GM10248 (cell line): ENCODE data around the gene TAS1R2.

Experiments
- CTCF ChIA-PET: fragments of 300-600 bp; sonication (Branson Sonifier 250); formaldehyde crosslinking; extraction: SDS; loops from one replicate; lab custom pipeline; 2021; ENCODE audit warnings: antibody characterized with exemption; lab: Yijun Ruan, JAX
- POLR2A ChIA-PET: fragments of 350-650 bp; sonication (Branson Sonifier 250); formaldehyde crosslinking; extraction: SDS; loops from one replicate; lab custom pipeline; 2020; ENCODE audit warnings: antibody characterized with exemption; lab: Yijun Ruan, JAX
- DNase-seq: peaks from one replicate; pipeline ENCODE4 v3.0.0; 2012; ENCODE audit errors: extremely low spot score
- CTCF ChIP-seq: IDR thresholded peaks from 2 replicates; pipeline ENCODE4 v1.5.1; 2012; ENCODE audit warnings: mild to moderate bottlenecking, low read depth; ENCODE audit errors: extremely low read depth, missing control alignments, control extremely low read depth

The TAS1R2 gene

DNA sequence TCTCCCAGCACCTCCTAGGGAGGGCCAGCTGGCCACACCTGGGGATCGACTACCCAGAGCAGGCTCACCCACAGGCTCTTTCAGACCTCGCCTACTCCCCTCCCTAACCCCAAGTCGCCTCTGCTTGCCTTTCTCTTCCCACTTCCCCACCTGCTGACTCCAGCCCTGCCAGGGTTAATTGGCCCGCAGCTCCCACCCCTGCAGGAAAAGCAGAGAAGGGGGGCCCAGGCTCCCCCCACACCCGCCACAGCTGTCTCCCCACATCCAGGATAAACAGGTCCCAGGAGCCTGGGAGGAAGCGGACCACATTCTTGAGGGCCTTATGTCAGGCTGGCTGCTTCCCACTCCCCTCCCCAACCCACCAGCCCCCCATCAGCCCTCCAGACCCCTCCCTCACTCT, 45.0 kb downstream of the TAS1R2 start:
- CTCF ChIA-PET, result interaction anchor here (1.6 kb wide), 1 partner anchor 217 kb away, joined by 6 read pairs; no protein-coding TSS in a partner anchor
- TF ChIP-seq CTCF, result no peak
- POLR2A ChIA-PET, result no interaction called here
- DNase-seq, result no peak

- CTCF ChIA-PET, result no interaction called here
- DNase-seq, result no peak
- POLR2A ChIA-PET, result no interaction called here
- TF ChIP-seq CTCF, result no peak
These were observed 47.0 kb downstream of the TAS1R2 start for GRCh38 chr1:18812453-18812939.

GRCh38 chr1:18811733-18812452, 47.6 kb downstream of the TAS1R2 start:
- POLR2A ChIA-PET, result no interaction called here
- CTCF ChIA-PET, result interaction anchor here (1.4 to 1.8 kb wide), 2 partner anchors 9 to 13 kb away, joined by 3 to 6 read pairs; no protein-coding TSS in a partner anchor
- no peak for TF ChIP-seq CTCF
- DNase-seq, result no peak

- DNase-seq, result no peak
- TF ChIP-seq CTCF, result no peak
- ChIA-PET POLR2A (no interaction called here), CTCF (interaction anchor here (1.4 to 1.8 kb wide), 2 partner anchors 11 to 14 kb away, joined by 3 to 6 read pairs; no protein-coding TSS in a partner anchor)
These were observed 49.2 kb downstream of the TAS1R2 start for GRCh38 chr1:18809953-18810899.

DNA sequence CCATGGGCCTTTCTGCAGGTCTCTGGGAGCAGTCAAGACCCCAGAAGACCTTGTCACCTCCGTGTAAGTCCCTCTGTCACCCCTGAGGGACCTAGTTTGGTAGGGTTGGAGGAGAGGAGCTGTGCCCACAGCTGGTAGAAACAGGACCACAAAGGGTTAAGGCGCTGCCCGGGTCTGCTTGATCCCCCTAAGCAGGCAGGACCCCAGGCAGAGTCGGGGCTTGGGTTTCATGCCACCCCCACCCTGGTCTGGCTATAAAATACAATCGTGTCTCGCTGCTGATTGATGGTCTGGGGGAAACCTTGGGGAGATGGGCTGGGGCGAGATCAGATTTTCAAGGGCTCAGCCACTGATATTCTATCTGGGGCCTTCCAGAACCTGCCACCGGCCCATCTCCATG, 50.9 kb downstream of the TAS1R2 start:
- POLR2A ChIA-PET, result no interaction called here
- no peak for TF ChIP-seq CTCF
- DNase-seq, result no peak
- CTCF ChIA-PET, result interaction anchor here (1.3 to 1.4 kb wide), 2 partner anchors 13 to 211 kb away, joined by 5 to 6 read pairs; no protein-coding TSS in a partner anchor
